IMR-90 (cell line): Measurements from ENCODE around the gene CEBPG. TPM values are rescaled to one million over a fixed set of nuclear protein-coding genes. Genes with fewer than 3 reads are reported as not detected.

Experiments used
- ATAC-seq: fragments of 200-7000 bp; cut with Tn5 transposase; 2 replicates; pipeline ENCODE4 v1.9.1; 2020; ENCODE audit warnings: low read depth, mild to moderate bottlenecking, moderate library complexity
- BruUV-seq: library from RNA; stranded (reverse); fragments of 400-500 nt; replicated peaks from 2 replicates; lab custom pipeline; 2021; lab: Mats Ljungman, UMichigan
- CTCF ChIA-PET: fragments of 300-600 bp; formaldehyde crosslinking; extraction: SDS; loops from one replicate; lab custom pipeline; 2021; ENCODE audit warnings: antibody characterized with exemption; lab: Yijun Ruan, JAX
- POLR2A ChIA-PET: fragments of 300-600 bp; sonication (Branson Sonifier 250); formaldehyde crosslinking; loops from one replicate; lab custom pipeline; 2022; ENCODE audit warnings: antibody characterized with exemption; ENCODE audit not compliant: unreplicated experiment; lab: Charles Lee
- DNase-seq: peaks from one replicate; pipeline ENCODE4 v3.0.0; 2013
- H2AFZ ChIP-seq: replicated peaks from 2 replicates; pipeline ENCODE3; 2013; ENCODE audit warnings: low read length, mild to moderate bottlenecking; ENCODE audit not compliant: poor library complexity
- H2AK5ac ChIP-seq: 2 replicates; pipeline ENCODE4 v1.6.1; 2013; ENCODE audit warnings: low read depth, low read length, inconsistent platforms
- H2AK9ac ChIP-seq: replicated peaks from 2 replicates; pipeline ENCODE3; 2013; ENCODE audit warnings: mild to moderate bottlenecking, low read depth, low read length, moderate library complexity; ENCODE audit not compliant: poor library complexity
- H2BK120ac ChIP-seq: 2 replicates; pipeline ENCODE4 v1.6.1; 2013; ENCODE audit warnings: low read depth, low read length, inconsistent platforms
- H2BK15ac ChIP-seq: 3 replicates; pipeline ENCODE4 v1.6.1; 2013; ENCODE audit warnings: low read depth, low read length, inconsistent platforms
- H2BK20ac ChIP-seq: 2 replicates; pipeline ENCODE4 v1.6.1; 2013; ENCODE audit warnings: low read depth, mild to moderate bottlenecking, inconsistent platforms, low read length, moderate library complexity
- H2BK5ac ChIP-seq: 2 replicates; pipeline ENCODE4 v1.6.1; 2013; ENCODE audit warnings: mild to moderate bottlenecking, low read depth, low read length, inconsistent platforms; ENCODE audit not compliant: poor library complexity, severe bottlenecking
- H3K14ac ChIP-seq: replicated peaks from 2 replicates; pipeline ENCODE4 v1.6.1; 2013; ENCODE audit warnings: low read depth, low read length, inconsistent platforms
- H3K18ac ChIP-seq: 2 replicates; pipeline ENCODE4 v1.6.1; 2013; ENCODE audit warnings: low read depth, low read length, control low read depth
- H3K23ac ChIP-seq: 2 replicates; pipeline ENCODE4 v1.6.1; 2013; ENCODE audit warnings: low read depth, low read length, inconsistent platforms
- H3K27ac ChIP-seq: 2 replicates; pipeline ENCODE4 v1.5.1; 2013; ENCODE audit warnings: mild to moderate bottlenecking, control low read depth, low read length; ENCODE audit not compliant: insufficient read depth
- H3K27me3 ChIP-seq: 2 replicates; pipeline ENCODE4 v1.6.1; 2013; ENCODE audit warnings: low read length; ENCODE audit not compliant: control insufficient read depth, insufficient read depth
- H3K36me3 ChIP-seq: 2 replicates; pipeline ENCODE4 v1.6.1; 2013; ENCODE audit warnings: low read length, mixed read lengths; ENCODE audit not compliant: control insufficient read depth, insufficient read depth
- H3K4ac ChIP-seq: 2 replicates; pipeline ENCODE4 v1.6.1; 2013; ENCODE audit warnings: low read depth, low read length, inconsistent platforms
- H3K4me1 ChIP-seq: 2 replicates; pipeline ENCODE4 v1.6.1; 2013; ENCODE audit warnings: low read length, mixed read lengths; ENCODE audit not compliant: control insufficient read depth, insufficient read depth
- H3K4me2 ChIP-seq: 2 replicates; pipeline ENCODE4 v1.6.1; 2013; ENCODE audit warnings: low read depth, mild to moderate bottlenecking, control low read depth, low read length, moderate library complexity
- H3K4me3 ChIP-seq: 2 replicates; pipeline ENCODE4 v1.5.1; 2013; ENCODE audit warnings: low read depth, mild to moderate bottlenecking, control low read depth, low read length, moderate library complexity; ENCODE audit not compliant: insufficient read depth
- H3K56ac ChIP-seq: 2 replicates; pipeline ENCODE4 v1.6.1; 2013; ENCODE audit warnings: low read length, inconsistent platforms; ENCODE audit not compliant: insufficient read depth; ENCODE audit errors: extremely low read depth
- H3K79me1 ChIP-seq, 2 experiments: 2 replicates each; pipeline ENCODE4 v1.6.1; 2013; ENCODE audit warnings: low read length in 2 of 2, inconsistent platforms in 1 of 2, low read depth in 1 of 2
- H3K9ac ChIP-seq: 2 replicates; pipeline ENCODE4 v1.6.1; 2013; ENCODE audit warnings: low read depth, low read length, control low read depth
- H3K9me1 ChIP-seq: 2 replicates; pipeline ENCODE4 v1.6.1; 2013; ENCODE audit warnings: low read length, inconsistent platforms; ENCODE audit not compliant: insufficient read depth
- H3K9me3 ChIP-seq: 2 replicates; pipeline ENCODE4 v1.6.1; 2013; ENCODE audit warnings: low read length; ENCODE audit not compliant: control insufficient read depth, insufficient read depth
- H4K20me1 ChIP-seq: 2 replicates; pipeline ENCODE4 v1.6.1; 2013; ENCODE audit warnings: low read length, inconsistent platforms; ENCODE audit not compliant: insufficient read depth
- H4K5ac ChIP-seq: 2 replicates; pipeline ENCODE4 v1.6.1; 2013; ENCODE audit warnings: mild to moderate bottlenecking, low read depth, low read length, control low read depth
- H4K8ac ChIP-seq, 2 experiments: 2 replicates each; pipeline ENCODE4 v1.6.1; 2013; ENCODE audit warnings: low read depth in 2 of 2, low read length in 2 of 2, control low read depth in 1 of 2, inconsistent platforms in 1 of 2
- H4K91ac ChIP-seq: 2 replicates; pipeline ENCODE4 v1.6.1; 2013; ENCODE audit warnings: low read depth, low read length, inconsistent platforms; ENCODE audit not compliant: insufficient read depth
- CEBPB ChIP-seq: IDR thresholded peaks from 2 replicates; pipeline ENCODE4 v1.6.1; 2012; ENCODE audit warnings: low read depth, low read length, improper control_type of control experiment
- CHD1 ChIP-seq: IDR thresholded peaks from 2 replicates; pipeline ENCODE4 v1.6.1; 2012; ENCODE audit warnings: low read depth, low read length, improper control_type of control experiment
- MAFK ChIP-seq: IDR thresholded peaks from 2 replicates; pipeline ENCODE4 v1.6.1; 2012; ENCODE audit warnings: low read depth, low read length, improper control_type of control experiment
- MAZ ChIP-seq: IDR thresholded peaks from 2 replicates; pipeline ENCODE4 v1.6.1; 2012; ENCODE audit warnings: low read depth, mild to moderate bottlenecking, low read length, improper control_type of control experiment, moderate library complexity, borderline replicate concordance
- MXI1 ChIP-seq: IDR thresholded peaks from 2 replicates; pipeline ENCODE4 v1.6.1; 2012; ENCODE audit warnings: low read depth, mild to moderate bottlenecking, low read length, moderate library complexity, borderline replicate concordance
- NFE2L2 ChIP-seq: fragments of 150-350 bp; IDR thresholded peaks from 2 replicates; pipeline ENCODE4 v1.6.1; 2016; ENCODE audit warnings: low read depth, mild to moderate bottlenecking, low read length
- POLR2A ChIP-seq: IDR thresholded peaks from 2 replicates; pipeline ENCODE4 v1.6.1; 2012; ENCODE audit warnings: mild to moderate bottlenecking, low read depth, low read length
- RAD21 ChIP-seq: IDR thresholded peaks from 2 replicates; pipeline ENCODE4 v1.6.1; 2012; ENCODE audit warnings: low read length, improper control_type of control experiment
- RCOR1 ChIP-seq: IDR thresholded peaks from 2 replicates; pipeline ENCODE4 v1.6.1; 2012; ENCODE audit warnings: mild to moderate bottlenecking, low read length, improper control_type of control experiment; ENCODE audit not compliant: insufficient replicate concordance
- RFX5 ChIP-seq: IDR thresholded peaks from 2 replicates; pipeline ENCODE4 v1.8.0; 2012; ENCODE audit warnings: low read depth, mild to moderate bottlenecking, low read length, moderate library complexity
- SMC3 ChIP-seq: fragments of 150-350 bp; IDR thresholded peaks from 2 replicates; pipeline ENCODE4 v1.6.1; 2016; ENCODE audit warnings: low read depth, mild to moderate bottlenecking, antibody characterized with exemption, low read length, moderate library complexity
- WGBS, 2 experiments: methylation state at CpG; one replicate each; pipeline versions ENCODE4 v1.1.5 to v1.1.7; 2013; ENCODE audit warnings: missing lambda C conversion rate in 2 of 2; ENCODE audit not compliant: insufficient read length in 1 of 2; ENCODE audit errors: extremely low coverage in 2 of 2; 5-methylcytosine and 5-hydroxymethylcytosine counted together
- dilution Hi-C: fragments of 300-500 bp; cut with HindIII; formaldehyde crosslinking; loops from one replicate; pipeline ENCODE4 v1.14.3; 2018; ENCODE audit warnings: low sequenced_read_pairs; ENCODE audit not compliant: unreplicated experiment
- in situ Hi-C: fragments of 300-500 bp; cut with MboI; formaldehyde crosslinking; loops from 3 replicates; pipeline ENCODE4 v1.14.3; 2019; ENCODE audit warnings: low sequenced_read_pairs, inconsistent platforms, mixed read lengths
- intact Hi-C: fragments of 100-400 bp; cut with micrococcal nuclease; formaldehyde crosslinking; loops from 2 replicates; pipeline ENCODE4 v1.10.0; 2022
- polyA plus RNA-seq, 3 experiments: library from polyadenylated mRNA; depleted of rRNA; stranded (reverse); fragments of >200 nt; gene quantifications; 2 replicates each; pipeline ENCODE4 v1.2.3, GENCODE V29; 2012; ENCODE audit warnings: low replicate concordance in 1 of 3
- total RNA-seq: library from RNA; depleted of rRNA; stranded (reverse); fragments of >200 nt; gene quantifications from 2 replicates; pipeline ENCODE4 v1.2.3, GENCODE V29; 2012
- TF ChIP-seq, protein P1 (sequence below): fragments of 150-350 bp; IDR thresholded peaks from 2 replicates; pipeline ENCODE4 v1.6.1; 2016; ENCODE audit warnings: low read depth, mild to moderate bottlenecking, low read length, moderate library complexity, borderline replicate concordance
- TF ChIP-seq, protein P2 (sequence below): conservative IDR thresholded peaks from 2 replicates; pipeline ENCODE4 v1.5.1; 2012; ENCODE audit warnings: mild to moderate bottlenecking, low read depth, low read length, improper control_type of control experiment
- TF ChIP-seq, protein P3 (sequence below): fragments of 150-350 bp; IDR thresholded peaks from 2 replicates; pipeline ENCODE4 v1.6.1; 2017; ENCODE audit warnings: mild to moderate bottlenecking, antibody characterized with exemption, low read length, low read depth

The CEBPG gene
- total and polyA plus RNA-seq, 2 of the 4 experiments (the other 2 are of a cell fraction) = 9.2 to 14.3 TPM

DNA sequence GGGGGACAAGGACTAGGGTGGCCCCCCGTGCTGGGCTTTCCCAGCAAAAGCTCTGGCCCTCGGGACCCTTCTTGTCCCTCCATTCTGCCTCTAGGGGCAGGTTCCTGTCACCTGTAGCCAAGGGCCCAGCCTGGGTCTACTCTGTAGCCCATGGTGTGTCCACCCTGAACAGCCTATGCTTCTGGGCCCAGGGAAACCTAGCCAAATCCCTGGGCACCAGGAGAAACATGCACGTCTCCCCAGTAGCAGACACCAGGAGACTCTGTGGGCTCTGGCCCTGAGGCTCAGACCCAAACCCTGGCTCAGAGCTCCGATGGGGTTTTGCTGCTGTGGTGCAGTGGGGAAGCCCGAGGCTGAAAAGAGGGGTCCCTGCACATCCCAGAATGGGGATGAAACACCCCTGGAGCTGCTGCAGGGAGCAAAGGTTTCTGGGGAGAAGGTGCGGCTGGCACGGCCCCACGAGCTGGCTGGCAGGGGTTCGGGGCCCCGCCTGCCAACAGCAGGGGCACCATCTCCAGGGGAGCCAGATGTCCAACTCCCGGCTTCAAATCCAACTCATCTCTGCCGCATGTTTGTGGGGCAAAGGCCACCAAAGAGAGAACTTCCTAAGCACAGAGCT lies 18.2 kb downstream of the CEBPG start:
- Histone ChIP-seq H3K4me1 (peaks cover 27% of the 10 kb centered on the region), H2BK5ac (no peak overlapping the region), H2AFZ (no peak overlapping the region), H2BK15ac (no peak overlapping the region), H3K9ac (no peak overlapping the region), H3K27ac (no peak overlapping the region), H3K79me1 (peaks cover 0 to 41% of the 10 kb centered on the region in 2 experiments; a peak in 2 of 4 replicates), H2AK9ac (no peak overlapping the region), H3K56ac (no peak overlapping the region), H2BK120ac (no peak overlapping the region), H3K9me3 (no peaks in the 10 kb centered on the region), H3K36me3 (peaks cover 12% of the 10 kb centered on the region), H4K5ac (no peak overlapping the region), H4K91ac (no peak overlapping the region), H3K4ac (no peak overlapping the region), H3K4me3 (no peak overlapping the region), H4K8ac (no peak overlapping the region), H3K27me3 (no peaks in the 10 kb centered on the region), H3K14ac (no peak overlapping the region), H3K9me1 (peaks cover 6% of the 10 kb centered on the region), H4K20me1 (peaks cover 63% of the 10 kb centered on the region), H2BK20ac (no peak overlapping the region), H3K23ac (no peak overlapping the region), H2AK5ac (no peak overlapping the region), H3K4me2 (no peak overlapping the region), H3K18ac (no peak overlapping the region)
- in situ Hi-C loops = no loop called here
- ATAC-seq (no peak), DNase-seq (no peak)
- intact Hi-C loops = no loop called here
- ChIA-PET CTCF (interaction anchor here (0.6 kb wide), 1 partner anchor 944 kb away, joined by 3 read pairs; no protein-coding TSS in a partner anchor), POLR2A (no interaction called here)
- dilution Hi-C loops = no loop called here
- TF ChIP-seq MAZ (no peak), POLR2A (no peak), RCOR1 (no peak), MAFK (no peak), RAD21 (no peak), RFX5 (no peak), MXI1 (no peak), CHD1 (no peak), SMC3 (no peak), NFE2L2 (no peak), CEBPB (no peak)
- TF ChIP-seq, protein P1, sequence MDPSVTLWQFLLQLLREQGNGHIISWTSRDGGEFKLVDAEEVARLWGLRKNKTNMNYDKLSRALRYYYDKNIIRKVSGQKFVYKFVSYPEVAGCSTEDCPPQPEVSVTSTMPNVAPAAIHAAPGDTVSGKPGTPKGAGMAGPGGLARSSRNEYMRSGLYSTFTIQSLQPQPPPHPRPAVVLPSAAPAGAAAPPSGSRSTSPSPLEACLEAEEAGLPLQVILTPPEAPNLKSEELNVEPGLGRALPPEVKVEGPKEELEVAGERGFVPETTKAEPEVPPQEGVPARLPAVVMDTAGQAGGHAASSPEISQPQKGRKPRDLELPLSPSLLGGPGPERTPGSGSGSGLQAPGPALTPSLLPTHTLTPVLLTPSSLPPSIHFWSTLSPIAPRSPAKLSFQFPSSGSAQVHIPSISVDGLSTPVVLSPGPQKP = no peak
- TF ChIP-seq, protein P2, sequence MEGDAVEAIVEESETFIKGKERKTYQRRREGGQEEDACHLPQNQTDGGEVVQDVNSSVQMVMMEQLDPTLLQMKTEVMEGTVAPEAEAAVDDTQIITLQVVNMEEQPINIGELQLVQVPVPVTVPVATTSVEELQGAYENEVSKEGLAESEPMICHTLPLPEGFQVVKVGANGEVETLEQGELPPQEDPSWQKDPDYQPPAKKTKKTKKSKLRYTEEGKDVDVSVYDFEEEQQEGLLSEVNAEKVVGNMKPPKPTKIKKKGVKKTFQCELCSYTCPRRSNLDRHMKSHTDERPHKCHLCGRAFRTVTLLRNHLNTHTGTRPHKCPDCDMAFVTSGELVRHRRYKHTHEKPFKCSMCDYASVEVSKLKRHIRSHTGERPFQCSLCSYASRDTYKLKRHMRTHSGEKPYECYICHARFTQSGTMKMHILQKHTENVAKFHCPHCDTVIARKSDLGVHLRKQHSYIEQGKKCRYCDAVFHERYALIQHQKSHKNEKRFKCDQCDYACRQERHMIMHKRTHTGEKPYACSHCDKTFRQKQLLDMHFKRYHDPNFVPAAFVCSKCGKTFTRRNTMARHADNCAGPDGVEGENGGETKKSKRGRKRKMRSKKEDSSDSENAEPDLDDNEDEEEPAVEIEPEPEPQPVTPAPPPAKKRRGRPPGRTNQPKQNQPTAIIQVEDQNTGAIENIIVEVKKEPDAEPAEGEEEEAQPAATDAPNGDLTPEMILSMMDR = no peak
- TF ChIP-seq, protein P3, sequence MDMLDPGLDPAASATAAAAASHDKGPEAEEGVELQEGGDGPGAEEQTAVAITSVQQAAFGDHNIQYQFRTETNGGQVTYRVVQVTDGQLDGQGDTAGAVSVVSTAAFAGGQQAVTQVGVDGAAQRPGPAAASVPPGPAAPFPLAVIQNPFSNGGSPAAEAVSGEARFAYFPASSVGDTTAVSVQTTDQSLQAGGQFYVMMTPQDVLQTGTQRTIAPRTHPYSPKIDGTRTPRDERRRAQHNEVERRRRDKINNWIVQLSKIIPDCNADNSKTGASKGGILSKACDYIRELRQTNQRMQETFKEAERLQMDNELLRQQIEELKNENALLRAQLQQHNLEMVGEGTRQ = no peak
- 84% methylated on average over 7 of the region's 12 CpGs; no CpG with 5 or more reads in 1 of the 2 experiments for WGBS, 2 experiments
- no TSS peak for BruUV-seq
